Smooth muscle cell (in vitro differentiated cells): ENCODE results near the gene TJP3. TPM values are rescaled to one million over a fixed set of nuclear protein-coding genes. Genes with fewer than 3 reads are reported as not detected.

Experiments
- DNase-seq: peaks from one replicate; lab custom pipeline; 2025; ENCODE audit not compliant: unreplicated experiment; lab: John Stamatoyannopoulos, UW
- H2AFZ ChIP-seq: fragments of 200-600 bp; sonication (generic); 2 replicates; pipeline ENCODE4 v1.6.0; 2016; ENCODE audit warnings: antibody characterized with exemption, low read depth, mild to moderate bottlenecking
- H3F3A ChIP-seq: fragments of 200-600 bp; sonication (generic); 2 replicates; pipeline ENCODE4 v1.6.0; 2017; ENCODE audit warnings: antibody characterized with exemption, low read depth
- H3K27ac ChIP-seq: fragments of 200-600 bp; sonication (generic); 2 replicates; pipeline ENCODE4 v1.5.1; 2016; ENCODE audit warnings: low read depth, mild to moderate bottlenecking
- H3K27me3 ChIP-seq: fragments of 200-600 bp; sonication (generic); 2 replicates; pipeline ENCODE4 v1.6.1; 2016; ENCODE audit warnings: low read depth, mild to moderate bottlenecking
- H3K36me3 ChIP-seq: fragments of 200-600 bp; sonication (generic); 2 replicates; pipeline ENCODE4 v1.5.1; 2016; ENCODE audit warnings: low read depth
- H3K4me1 ChIP-seq: fragments of 200-600 bp; sonication (generic); 2 replicates; pipeline ENCODE4 v1.5.1; 2016; ENCODE audit warnings: low read depth
- H3K4me2 ChIP-seq: fragments of 200-600 bp; sonication (generic); 2 replicates; pipeline ENCODE4 v1.6.0; 2016; ENCODE audit warnings: mild to moderate bottlenecking
- H3K4me3 ChIP-seq: fragments of 200-600 bp; sonication (generic); 2 replicates; pipeline ENCODE4 v1.5.1; 2016; ENCODE audit warnings: mild to moderate bottlenecking
- H3K79me2 ChIP-seq: fragments of 200-600 bp; sonication (generic); 2 replicates; pipeline ENCODE4 v1.6.0; 2016; ENCODE audit warnings: low read depth, mild to moderate bottlenecking
- H3K9ac ChIP-seq: fragments of 200-600 bp; sonication (generic); 2 replicates; pipeline ENCODE4 v1.6.0; 2016; ENCODE audit warnings: low read depth
- H3K9me3 ChIP-seq: fragments of 200-600 bp; sonication (generic); replicated peaks from 2 replicates; pipeline ENCODE4 v1.5.1; 2016; ENCODE audit warnings: low read depth
- H4K20me1 ChIP-seq: fragments of 200-600 bp; sonication (generic); 2 replicates; pipeline ENCODE4 v1.6.0; 2016; ENCODE audit warnings: low read depth
- WGBS: methylation state at CpG from one replicate; pipeline ENCODE4 v1.1.7; 2016; ENCODE audit warnings: low lambda C conversion rate; 5-methylcytosine and 5-hydroxymethylcytosine counted together
- polyA plus RNA-seq: library from polyadenylated mRNA; unstranded; fragments of >200 nt; fragmentation: Nextera tagmentation; extraction: Ambion mirVana; gene quantifications from 2 replicates; pipeline ENCODE4 v1.2.1, GENCODE V29; 2016
- total RNA-seq: library from RNA; depleted of rRNA; stranded (reverse); fragments of >200 nt; gene quantifications from 2 replicates; pipeline ENCODE4 v1.2.3, GENCODE V29; 2014
- TF ChIP-seq, protein P1 (sequence below): fragments of 200-600 bp; sonication (generic); IDR thresholded peaks from 2 replicates; pipeline ENCODE4 v1.5.1; 2017; ENCODE audit warnings: borderline replicate concordance, mild to moderate bottlenecking, antibody characterized with exemption; ENCODE audit not compliant: insufficient read depth, poor library complexity, severe bottlenecking

Gene TJP3
- total and polyA plus RNA-seq, 2 experiments from 2014 or later: 1.2 to 6.2 TPM

DNA sequence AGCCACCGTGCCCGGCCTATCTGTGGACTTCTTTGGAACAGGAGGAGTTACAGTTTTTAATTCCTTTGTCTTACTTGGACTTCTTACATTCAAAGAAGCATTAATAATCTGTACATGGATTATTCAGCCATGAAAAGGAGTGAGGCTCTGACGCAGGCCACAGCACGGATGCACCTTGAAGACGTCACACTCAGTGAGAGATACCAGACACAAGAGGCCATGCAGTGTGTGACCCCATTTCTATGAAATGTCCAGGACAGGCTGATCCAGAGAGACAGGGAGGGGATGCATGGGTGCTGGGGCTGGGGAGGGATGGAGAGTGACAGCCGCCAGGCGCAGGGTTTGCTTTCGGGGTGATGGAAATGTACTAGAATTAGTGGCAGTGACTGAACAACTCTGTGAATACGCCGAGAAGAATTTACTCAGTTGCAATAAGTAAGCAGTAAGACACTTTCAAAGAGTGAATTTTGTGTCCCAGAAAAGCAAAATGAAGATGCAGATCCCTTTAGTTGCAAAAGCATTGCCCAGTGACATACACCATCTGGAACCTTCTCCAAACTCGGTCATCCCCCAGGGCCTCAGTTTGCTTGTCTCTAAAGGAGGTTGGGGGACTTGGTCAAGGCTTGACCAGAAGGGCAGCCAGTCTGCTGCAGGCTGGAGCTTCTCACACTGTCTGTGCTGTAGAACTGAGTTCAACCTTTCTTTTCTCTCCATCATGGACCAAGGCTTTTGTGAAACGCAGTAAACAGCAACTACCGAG lies 33.2 kb upstream of the TJP3 start:
- Histone ChIP-seq H3F3A (no peaks in the 10 kb centered on the region), H3K27ac (no peak overlapping the region), H3K27me3 (no peaks in the 10 kb centered on the region), H3K4me1 (peaks cover 15% of the 10 kb centered on the region), H3K4me3 (no peak overlapping the region), H3K36me3 (no peaks in the 10 kb centered on the region), H2AFZ (no peak overlapping the region), H3K79me2 (peaks cover 39% of the 10 kb centered on the region), H4K20me1 (peaks cover 54% of the 10 kb centered on the region), H3K9me3 (no peaks in the 10 kb centered on the region), H3K9ac (no peak overlapping the region), H3K4me2 (no peak overlapping the region)
- 94% methylated on average over 13 of the region's 13 CpGs for WGBS
- DNase-seq: no peak
- TF ChIP-seq, protein P1, sequence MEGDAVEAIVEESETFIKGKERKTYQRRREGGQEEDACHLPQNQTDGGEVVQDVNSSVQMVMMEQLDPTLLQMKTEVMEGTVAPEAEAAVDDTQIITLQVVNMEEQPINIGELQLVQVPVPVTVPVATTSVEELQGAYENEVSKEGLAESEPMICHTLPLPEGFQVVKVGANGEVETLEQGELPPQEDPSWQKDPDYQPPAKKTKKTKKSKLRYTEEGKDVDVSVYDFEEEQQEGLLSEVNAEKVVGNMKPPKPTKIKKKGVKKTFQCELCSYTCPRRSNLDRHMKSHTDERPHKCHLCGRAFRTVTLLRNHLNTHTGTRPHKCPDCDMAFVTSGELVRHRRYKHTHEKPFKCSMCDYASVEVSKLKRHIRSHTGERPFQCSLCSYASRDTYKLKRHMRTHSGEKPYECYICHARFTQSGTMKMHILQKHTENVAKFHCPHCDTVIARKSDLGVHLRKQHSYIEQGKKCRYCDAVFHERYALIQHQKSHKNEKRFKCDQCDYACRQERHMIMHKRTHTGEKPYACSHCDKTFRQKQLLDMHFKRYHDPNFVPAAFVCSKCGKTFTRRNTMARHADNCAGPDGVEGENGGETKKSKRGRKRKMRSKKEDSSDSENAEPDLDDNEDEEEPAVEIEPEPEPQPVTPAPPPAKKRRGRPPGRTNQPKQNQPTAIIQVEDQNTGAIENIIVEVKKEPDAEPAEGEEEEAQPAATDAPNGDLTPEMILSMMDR: no peak

DNA sequence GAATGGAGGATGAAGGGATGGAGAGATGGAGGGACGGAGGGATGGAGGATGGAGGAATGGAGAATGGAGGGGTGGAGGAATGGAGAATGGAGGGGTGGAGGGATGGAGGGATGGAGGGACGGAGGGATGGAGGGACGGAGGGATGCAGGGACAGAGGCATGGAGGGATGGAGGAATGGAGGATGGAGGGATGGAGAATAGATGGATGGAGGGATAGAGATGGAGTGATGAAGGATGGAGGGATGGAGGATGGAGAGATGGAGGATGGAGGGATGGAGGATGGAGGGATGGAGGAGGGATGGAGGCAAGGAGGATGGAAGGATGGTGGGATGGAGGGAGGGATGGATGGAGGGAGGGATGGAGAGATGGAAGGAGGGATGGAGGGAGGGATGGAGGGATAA lies 30.0 kb upstream of the TJP3 start:
- no peak overlapping the region for H3K4me2 ChIP-seq
- peaks cover 50% of the 10 kb centered on the region for H3K79me2 ChIP-seq
- peaks cover 77% of the 10 kb centered on the region for H4K20me1 ChIP-seq
- H3K9me3 ChIP-seq: no peaks in the 10 kb centered on the region
- no peak overlapping the region for H3K27ac ChIP-seq
- H3F3A ChIP-seq: no peaks in the 10 kb centered on the region
- TF ChIP-seq, protein P1: no peak
- H3K36me3 ChIP-seq: no peaks in the 10 kb centered on the region
- no peaks in the 10 kb centered on the region for H3K27me3 ChIP-seq
- DNase-seq: no peak
- H3K4me1 ChIP-seq: peaks cover 3% of the 10 kb centered on the region
- H3K9ac ChIP-seq: no peak overlapping the region
- WGBS: no CpG with 5 or more reads among the region's 3 CpGs
- no peak overlapping the region for H3K4me3 ChIP-seq
- no peak overlapping the region for H2AFZ ChIP-seq

DNA sequence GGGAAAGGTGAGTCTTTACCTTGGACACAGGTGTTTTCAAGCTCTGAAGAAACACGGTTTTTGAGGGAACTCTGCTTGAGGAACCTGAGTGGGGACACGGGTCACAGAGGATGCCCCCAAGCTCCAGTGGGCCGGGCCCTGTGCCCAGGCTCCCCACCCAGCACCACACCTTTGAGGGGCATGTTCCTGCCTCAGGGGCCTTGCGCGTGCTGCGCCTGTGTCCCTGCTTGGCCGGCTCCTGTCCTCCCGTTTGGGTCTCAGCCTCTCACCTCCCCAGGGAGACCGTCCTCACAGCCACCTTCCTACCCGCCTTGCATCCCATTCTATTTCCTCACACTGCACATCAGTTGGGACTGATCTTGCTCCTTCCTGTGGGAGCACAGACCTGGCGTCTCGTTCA lies 29.0 kb upstream of the TJP3 start:
- Histone ChIP-seq H3K9ac (no peak overlapping the region), H4K20me1 (peaks cover 78% of the 10 kb centered on the region), H3K27ac (no peak overlapping the region), H3K4me2 (no peak overlapping the region), H3K27me3 (no peaks in the 10 kb centered on the region), H3K9me3 (no peaks in the 10 kb centered on the region), H3K4me1 (peaks cover 4% of the 10 kb centered on the region), H3K4me3 (no peak overlapping the region), H2AFZ (no peak overlapping the region), H3K79me2 (peaks cover 52% of the 10 kb centered on the region), H3F3A (no peaks in the 10 kb centered on the region), H3K36me3 (no peaks in the 10 kb centered on the region)
- TF ChIP-seq, protein P1: no peak
- 96% methylated on average over 12 of the region's 12 CpGs for WGBS
- no peak for DNase-seq

DNA sequence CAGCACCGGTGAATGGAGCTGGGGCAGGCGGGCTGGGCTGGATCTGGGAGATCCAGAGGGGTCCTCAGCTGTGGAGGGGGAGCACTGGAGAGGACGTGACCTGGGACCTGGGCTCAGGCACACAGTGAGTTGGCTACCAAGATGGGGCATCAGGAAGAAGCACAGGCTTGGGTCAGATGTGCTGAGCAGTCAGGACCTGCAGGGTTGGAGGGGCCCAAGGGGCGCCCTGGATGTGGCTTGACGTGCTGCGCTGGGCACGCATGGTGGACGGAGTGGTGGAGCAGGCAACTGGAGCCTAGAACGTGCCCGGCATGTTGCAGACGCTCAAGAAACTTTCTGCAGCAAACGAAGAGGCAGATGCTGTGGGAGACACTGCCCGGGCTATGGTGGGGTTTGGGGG lies 28.6 kb upstream of the TJP3 start:
- TF ChIP-seq, protein P1: no peak
- H3K9me3 ChIP-seq: no peaks in the 10 kb centered on the region
- no peak for DNase-seq
- no peak overlapping the region for H3K4me3 ChIP-seq
- H3K27me3 ChIP-seq: no peaks in the 10 kb centered on the region
- no peak overlapping the region for H2AFZ ChIP-seq
- no peaks in the 10 kb centered on the region for H3F3A ChIP-seq
- WGBS: 96% methylated on average over 13 of the region's 13 CpGs
- no peak overlapping the region for H3K4me2 ChIP-seq
- peaks cover 55% of the 10 kb centered on the region for H3K79me2 ChIP-seq
- H3K36me3 ChIP-seq: no peaks in the 10 kb centered on the region
- H4K20me1 ChIP-seq: peaks cover 79% of the 10 kb centered on the region
- no peak overlapping the region for H3K27ac ChIP-seq
- H3K9ac ChIP-seq: no peak overlapping the region
- peaks cover 4% of the 10 kb centered on the region for H3K4me1 ChIP-seq
